ENCODE data around the gene AKNAD1. TPM values are rescaled to one million over a fixed set of nuclear protein-coding genes. Genes with fewer than 3 reads are reported as not detected.
"Not testable (repeated sequence)": the region's sequence is repeated elsewhere in the genome, so short reads cannot be mapped to it uniquely, and the experiment has no call there.

The AKNAD1 gene, protein sequence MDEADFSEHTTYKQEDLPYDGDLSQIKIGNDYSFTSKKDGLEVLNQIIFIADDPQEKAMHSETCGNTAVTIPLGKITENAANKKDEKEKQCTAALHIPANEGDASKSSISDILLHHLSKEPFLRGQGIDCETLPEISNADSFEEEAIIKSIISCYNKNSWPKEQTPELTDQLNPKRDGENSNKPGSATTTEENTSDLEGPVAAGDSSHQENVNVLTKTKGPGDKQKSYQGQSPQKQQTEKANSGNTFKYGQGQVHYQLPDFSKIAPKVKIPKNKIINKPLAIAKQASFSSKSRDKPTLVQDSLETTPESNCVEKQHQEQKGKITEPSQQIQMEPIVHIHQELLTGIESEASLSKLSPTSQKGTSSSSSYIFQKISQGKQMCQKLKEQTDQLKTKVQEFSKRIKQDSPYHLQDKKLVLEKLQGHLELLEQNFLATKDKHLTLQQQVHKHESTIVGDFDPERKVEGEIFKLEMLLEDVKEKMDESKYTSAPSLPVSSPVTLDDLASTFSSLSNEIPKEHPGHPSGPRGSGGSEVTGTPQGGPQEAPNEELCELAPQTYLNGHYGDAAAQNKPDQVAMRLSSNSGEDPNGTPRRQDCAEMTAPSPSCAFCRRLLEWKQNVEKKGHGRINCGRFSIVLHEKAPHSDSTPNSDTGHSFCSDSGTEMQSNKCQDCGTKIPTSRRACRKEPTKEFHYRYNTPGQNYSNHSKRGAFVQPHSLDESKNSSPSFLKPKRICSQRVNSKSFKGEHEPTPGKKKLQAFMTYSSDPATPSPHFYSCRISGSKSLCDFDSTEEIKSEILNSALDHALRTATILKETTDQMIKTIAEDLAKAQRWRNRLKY
- not detected in 2 replicates for total RNA-seq

DNA sequence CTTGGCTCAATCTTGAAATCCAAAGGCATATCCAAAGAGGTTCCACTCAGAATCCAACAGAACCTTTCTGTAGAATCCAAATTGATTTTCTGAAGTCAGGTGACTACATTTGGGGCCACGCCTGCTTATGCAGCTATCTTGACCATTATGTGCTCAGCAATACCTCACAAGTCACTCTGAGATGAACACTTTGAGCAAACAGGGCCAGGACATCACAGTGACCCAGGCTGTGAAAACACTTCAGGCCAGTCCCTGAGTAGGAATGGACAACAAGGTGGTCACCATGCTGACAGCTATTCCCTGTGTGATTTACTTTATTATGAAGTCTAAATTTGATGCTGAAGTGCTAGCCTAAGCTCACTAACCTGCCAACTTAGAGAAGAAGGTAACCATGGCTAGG, at the start of gene AKNAD1:
TSS of gene AKNAD1 (minus strand) at position 101 of the 400 bp plus-strand sequence. CDS start 4,430 bp downstream, outside the sequence.
- intact Hi-C loops (cut with micrococcal nuclease) = no loop called here
- Mint-ChIP-seq H3K27me3 (ENCODE audit: insufficient read depth) (peaks cover 20% of the 10 kb centered on the region), H3K36me3 (ENCODE audit: low read depth) (peaks cover 2% of the 10 kb centered on the region)

DNA sequence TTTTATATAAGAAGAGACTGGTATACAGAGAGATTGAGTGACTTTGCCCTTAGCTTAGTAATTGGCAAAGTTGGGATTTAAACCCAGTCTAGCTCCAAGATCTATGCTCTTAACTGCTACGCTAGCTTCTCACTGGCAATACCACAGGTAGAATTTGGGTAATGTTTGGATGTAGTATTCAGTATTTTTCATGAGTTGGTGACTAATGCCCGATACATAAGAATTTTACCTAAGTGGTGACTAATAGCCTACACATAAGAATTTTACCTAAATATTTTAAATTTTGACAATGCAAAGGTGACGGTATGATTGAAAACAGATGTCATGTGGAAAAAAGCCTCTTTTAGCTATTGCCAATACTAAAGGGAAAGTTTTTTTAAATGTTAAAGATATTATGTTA, 44.2 kb upstream of the AKNAD1 start:
- no peak for DNase-seq (ENCODE audit: low spot score)
- Mint-ChIP-seq H3K9me3 (no peaks in the 10 kb centered on the region), H3K27ac (no peak overlapping the region), H3K4me1 (ENCODE audit: low read depth) (no peaks in the 10 kb centered on the region), H3K4me3 (no peak overlapping the region), H3K27me3 (ENCODE audit: insufficient read depth) (no peaks in the 10 kb centered on the region), H3K36me3 (ENCODE audit: low read depth) (peaks cover 14% of the 10 kb centered on the region)
- intact Hi-C loops (cut with micrococcal nuclease) = no loop called here

More for the DNA sequence above, at the start of gene AKNAD1:
- no peaks in the 10 kb centered on the region for H3K9me3 Mint-ChIP-seq
- peaks cover 8% of the 10 kb centered on the region for H3K4me1 Mint-ChIP-seq (ENCODE audit: low read depth)
- DNase-seq (ENCODE audit: low spot score) = no peak
- H3K27ac Mint-ChIP-seq = no peak within 1 kb of the TSS
- no peak within 1 kb of the TSS for H3K4me3 Mint-ChIP-seq

DNA sequence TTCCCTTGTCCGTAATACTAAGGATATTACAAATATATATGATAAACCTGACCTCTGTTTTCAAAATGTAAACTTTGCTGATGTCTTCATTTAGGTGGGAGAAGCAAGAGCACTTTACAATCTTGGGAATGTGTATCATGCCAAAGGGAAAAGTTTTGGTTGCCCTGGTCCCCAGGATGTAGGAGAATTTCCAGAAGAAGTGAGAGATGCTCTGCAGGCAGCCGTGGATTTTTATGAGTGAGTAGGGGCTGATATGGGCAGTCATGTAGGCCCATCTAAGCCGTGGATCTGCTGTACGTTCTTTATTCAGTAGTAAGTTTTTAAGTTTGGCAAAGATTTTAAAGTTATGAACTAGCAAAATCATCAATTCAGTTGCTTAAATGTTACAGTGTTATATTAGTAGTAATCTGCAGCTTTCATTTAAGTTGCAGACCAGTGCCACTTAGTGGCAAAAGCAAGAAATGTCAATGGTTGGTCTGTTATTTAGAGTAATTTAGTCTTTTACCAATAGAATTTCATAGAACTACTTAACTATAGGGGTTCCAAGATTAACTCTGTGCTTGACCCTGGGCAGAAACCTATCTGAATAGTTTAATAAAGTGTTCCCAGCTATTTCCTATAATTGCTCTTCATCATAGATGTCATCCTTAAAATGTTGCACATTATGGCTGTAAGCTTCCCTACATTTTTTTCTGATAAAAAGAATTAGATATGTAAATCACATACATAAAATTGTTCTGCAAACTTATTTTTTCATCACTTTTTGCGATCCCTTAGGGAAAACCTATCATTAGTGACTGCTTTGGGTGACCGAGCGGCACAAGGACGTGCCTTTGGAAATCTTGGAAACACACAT, 41.2 kb upstream of the AKNAD1 start:
- no peak overlapping the region for H3K4me3 Mint-ChIP-seq
- DNase-seq (ENCODE audit: low spot score) = peak; percentile 10
- no peaks in the 10 kb centered on the region for H3K27me3 Mint-ChIP-seq (ENCODE audit: insufficient read depth)
- no peaks in the 10 kb centered on the region for H3K9me3 Mint-ChIP-seq
- intact Hi-C loops (cut with micrococcal nuclease) = loop anchor here (1.0 to 5.0 kb wide), 5 partner anchors 70 to 386 kb away; partner anchors contain the start of genes PRPF38B and STXBP3
- peaks cover 9% of the 10 kb centered on the region for H3K36me3 Mint-ChIP-seq (ENCODE audit: low read depth)
- H3K27ac Mint-ChIP-seq = no peak overlapping the region
- H3K4me1 Mint-ChIP-seq (ENCODE audit: low read depth) = no peaks in the 10 kb centered on the region

DNA sequence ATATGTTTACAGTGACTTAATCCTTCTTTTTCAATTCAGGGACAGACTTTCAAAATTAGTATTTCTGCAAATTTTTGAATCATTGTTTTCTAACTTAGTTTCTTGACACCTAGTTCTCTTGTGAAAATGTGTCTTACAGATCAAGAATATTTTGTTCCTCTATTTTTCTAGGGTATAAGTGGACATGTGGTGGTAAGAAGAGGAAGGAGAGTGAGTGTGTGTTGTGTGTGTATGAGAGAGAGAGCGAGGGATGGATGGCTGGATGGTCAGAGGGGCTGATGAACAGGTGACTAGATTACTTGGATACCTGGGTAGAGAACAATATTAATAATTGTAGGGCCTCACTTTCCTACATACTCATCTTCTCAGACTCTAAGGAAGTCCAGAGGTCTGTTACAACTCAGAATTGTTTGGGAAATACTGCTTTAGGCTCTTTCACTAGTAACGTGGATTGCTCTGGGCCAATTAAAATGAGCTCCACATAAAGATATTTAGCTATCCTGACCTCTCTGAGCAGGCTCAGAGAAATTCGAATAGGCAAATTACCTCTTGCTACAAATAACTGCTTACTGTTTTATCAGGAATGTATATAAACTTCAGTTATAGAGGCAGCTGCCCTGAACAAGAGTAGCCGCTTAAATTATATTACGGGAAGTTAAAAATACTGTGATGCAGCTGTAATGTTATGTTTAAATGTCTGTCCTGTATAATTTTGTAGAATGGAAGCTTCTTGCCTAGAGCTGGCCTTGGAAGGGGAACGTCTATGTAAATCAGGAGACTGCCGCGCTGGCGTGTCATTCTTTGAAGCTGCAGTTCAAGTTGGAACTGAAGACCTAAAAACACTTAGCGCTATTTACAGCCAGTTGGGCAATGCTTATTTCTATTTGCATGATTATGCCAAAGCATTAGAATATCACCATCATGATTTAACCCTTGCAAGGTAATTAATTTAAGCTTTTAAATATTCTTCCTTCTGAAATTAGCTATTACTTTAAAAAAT, 39.6 kb upstream of the AKNAD1 start:
- intact Hi-C loops (cut with micrococcal nuclease) = loop anchor here (5.0 kb wide), 3 partner anchors 204 to 384 kb away; partner anchors contain the start of gene PRPF38B

DNA sequence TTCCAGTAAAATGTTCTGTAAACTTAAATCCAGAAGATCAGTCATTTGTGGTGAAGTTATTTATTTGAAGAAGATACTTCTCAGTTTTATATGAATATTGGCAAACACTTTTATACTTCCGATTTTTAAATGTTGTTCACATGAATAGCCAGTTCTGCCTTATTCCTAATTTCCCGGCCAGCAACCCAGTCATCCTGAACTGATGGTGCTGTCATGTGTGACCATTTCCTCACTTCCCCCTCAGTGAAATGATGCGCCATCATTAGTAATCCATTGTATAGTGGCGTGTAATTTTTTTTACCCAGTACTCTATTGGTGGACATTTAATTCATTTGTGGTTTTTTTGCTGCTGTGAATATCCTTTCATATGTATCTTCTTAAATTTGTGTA, 36.2 kb upstream of the AKNAD1 start:
- Mint-ChIP-seq H3K27me3 (ENCODE audit: insufficient read depth) (no peaks in the 10 kb centered on the region), H3K4me3 (no peak overlapping the region), H3K4me1 (ENCODE audit: low read depth) (no peaks in the 10 kb centered on the region), H3K36me3 (ENCODE audit: low read depth) (peaks cover 11% of the 10 kb centered on the region), H3K27ac (no peak overlapping the region), H3K9me3 (no peaks in the 10 kb centered on the region)
- intact Hi-C loops (cut with micrococcal nuclease) = no loop called here
- DNase-seq (ENCODE audit: low spot score) = no peak

More for the DNA sequence above, 39.6 kb upstream of the AKNAD1 start:
- Mint-ChIP-seq H3K9me3 (no peaks in the 10 kb centered on the region), H3K36me3 (ENCODE audit: low read depth) (peaks cover 11% of the 10 kb centered on the region), H3K27me3 (ENCODE audit: insufficient read depth) (no peaks in the 10 kb centered on the region), H3K27ac (no peak overlapping the region), H3K4me1 (ENCODE audit: low read depth) (no peaks in the 10 kb centered on the region), H3K4me3 (no peak overlapping the region)
- no peak for DNase-seq (ENCODE audit: low spot score)

DNA sequence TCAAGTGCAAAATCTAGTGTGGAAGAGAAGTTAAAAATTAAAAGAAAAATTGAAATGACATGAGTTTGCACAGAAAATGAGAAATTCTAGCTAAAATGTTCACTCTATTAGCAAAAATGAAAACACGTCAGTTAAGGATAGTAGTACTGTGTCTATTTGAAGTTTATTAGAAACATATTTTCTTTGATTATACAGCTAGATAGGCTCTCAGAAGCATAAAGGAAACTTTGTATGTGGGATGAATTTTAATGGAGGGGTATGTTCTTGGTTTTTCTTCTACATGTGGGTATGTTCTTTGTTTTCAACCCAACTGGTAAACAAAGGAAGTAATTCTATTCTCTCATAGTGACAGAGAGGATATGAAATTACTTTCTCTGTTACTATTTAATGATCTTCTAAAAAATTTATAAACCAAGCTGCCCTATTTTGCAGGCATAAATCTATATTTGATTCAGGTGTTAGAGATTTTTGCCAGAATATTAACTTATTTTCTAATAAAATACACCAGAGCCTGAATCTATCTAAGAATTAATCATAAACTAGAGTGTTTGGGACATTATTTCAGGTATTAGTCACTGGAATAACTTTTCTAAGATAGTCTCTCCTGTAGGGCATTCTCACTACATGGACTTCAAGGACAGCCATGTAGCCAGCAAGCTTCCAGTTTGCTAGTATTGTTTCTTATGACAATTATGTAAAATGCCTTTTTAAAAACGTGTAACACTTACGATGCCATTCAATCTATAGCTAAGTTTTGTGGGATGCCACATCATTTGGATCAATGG, 35.7 kb upstream of the AKNAD1 start:
- intact Hi-C loops (cut with micrococcal nuclease) = no loop called here
- Mint-ChIP-seq H3K9me3 (no peaks in the 10 kb centered on the region), H3K27ac (no peak overlapping the region), H3K4me3 (no peak overlapping the region), H3K4me1 (ENCODE audit: low read depth) (no peaks in the 10 kb centered on the region), H3K36me3 (ENCODE audit: low read depth) (peaks cover 10% of the 10 kb centered on the region), H3K27me3 (ENCODE audit: insufficient read depth) (no peaks in the 10 kb centered on the region)
- no peak for DNase-seq (ENCODE audit: low spot score)

DNA sequence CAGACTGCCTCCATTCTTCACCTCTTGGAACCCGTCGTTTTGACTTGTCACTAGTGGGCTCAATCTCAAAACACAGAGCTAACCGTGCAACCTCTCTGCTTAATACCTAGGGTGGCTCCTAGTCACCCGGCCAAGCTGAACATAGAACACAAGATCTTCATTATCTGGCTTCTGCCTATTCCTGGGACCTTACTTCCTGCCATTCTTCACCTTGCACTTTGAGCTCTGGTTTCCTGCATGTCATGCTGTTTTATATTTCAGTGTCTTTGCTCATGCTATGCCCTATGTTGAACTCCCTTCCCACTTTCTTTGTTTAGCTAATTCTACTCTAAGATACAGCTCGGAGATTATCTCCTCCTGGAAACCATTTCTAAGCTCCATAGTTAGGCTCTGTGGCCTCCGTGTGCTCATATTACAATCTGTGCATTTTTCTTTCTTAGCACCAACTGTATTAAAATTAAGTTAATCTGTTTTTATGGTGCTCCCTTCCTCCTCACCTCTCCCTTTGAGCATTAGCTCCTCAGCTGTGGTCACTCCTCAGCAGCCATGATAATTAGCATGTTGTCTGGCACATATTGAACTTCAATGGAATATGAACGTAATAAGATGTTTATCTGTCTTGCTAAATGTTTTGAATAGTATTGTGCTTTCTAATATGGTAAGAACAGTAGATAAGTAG, 33.0 kb upstream of the AKNAD1 start:
- intact Hi-C loops (cut with micrococcal nuclease) = no loop called here
- DNase-seq (ENCODE audit: low spot score) = no peak
- Mint-ChIP-seq H3K36me3 (ENCODE audit: low read depth) (peaks cover 9% of the 10 kb centered on the region), H3K27ac (no peak overlapping the region), H3K27me3 (ENCODE audit: insufficient read depth) (no peaks in the 10 kb centered on the region), H3K4me1 (ENCODE audit: low read depth) (no peaks in the 10 kb centered on the region), H3K4me3 (no peak overlapping the region), H3K9me3 (no peaks in the 10 kb centered on the region)

DNA sequence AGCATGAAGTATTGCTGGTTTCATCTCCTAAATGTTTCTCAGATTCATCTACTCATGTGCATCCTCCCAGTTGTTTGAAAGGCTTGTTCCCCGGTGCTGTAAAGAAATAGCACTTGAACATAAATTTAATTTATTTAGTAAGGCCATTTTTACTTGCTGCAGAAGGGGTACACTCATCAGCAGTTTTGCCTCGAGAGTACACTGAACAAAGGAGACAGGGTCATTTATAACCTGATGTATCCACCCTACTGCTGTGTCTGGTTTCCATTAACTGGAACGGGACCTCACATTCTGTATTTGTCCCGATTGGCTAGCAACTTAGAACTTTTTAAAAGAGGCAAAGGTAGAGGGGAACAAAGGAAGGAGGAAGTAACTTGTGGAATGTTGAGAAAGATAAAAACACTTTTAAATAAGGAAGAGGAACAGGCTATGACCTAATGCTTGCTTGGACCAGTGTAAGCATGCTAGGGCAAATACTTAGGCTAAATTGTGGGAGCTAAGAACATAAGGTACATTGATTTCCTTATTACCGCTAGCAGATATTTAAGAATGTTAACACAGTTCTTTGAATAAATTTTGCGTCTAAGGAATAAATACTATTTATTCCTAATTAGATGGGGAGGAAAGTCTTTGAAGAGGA, 32.2 kb upstream of the AKNAD1 start:
- H3K9me3 Mint-ChIP-seq = not testable (repeated sequence)

DNA sequence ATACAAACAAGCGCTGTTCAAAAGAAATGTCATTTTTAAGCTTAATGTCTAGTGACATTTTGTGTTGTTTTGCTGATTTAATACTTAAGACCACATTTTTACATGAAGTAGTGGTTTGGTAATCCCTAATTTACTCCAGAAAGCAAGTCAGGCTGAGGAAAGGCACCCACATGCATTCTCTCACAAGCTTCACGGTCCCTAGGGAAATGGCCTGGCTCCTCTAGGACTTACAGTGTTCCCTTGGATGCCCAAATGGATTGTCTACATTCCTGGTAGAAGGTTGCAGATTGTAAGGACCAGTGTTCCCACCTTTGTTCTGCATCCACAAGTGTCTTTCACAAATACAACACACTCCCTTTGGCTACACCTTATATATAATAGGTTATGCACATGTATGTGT, 29.4 kb upstream of the AKNAD1 start:
- DNase-seq (ENCODE audit: low spot score) = no peak

More for the DNA sequence above, 32.2 kb upstream of the AKNAD1 start:
- H3K4me3 Mint-ChIP-seq; H3K4me1 Mint-ChIP-seq (ENCODE audit: low read depth); DNase-seq (ENCODE audit: low spot score); H3K27ac Mint-ChIP-seq; intact Hi-C loops (cut with micrococcal nuclease); H3K27me3 Mint-ChIP-seq (ENCODE audit: insufficient read depth): not testable (repeated sequence)
- H3K36me3 Mint-ChIP-seq (ENCODE audit: low read depth) = peaks cover 12% of the 10 kb centered on the region

DNA sequence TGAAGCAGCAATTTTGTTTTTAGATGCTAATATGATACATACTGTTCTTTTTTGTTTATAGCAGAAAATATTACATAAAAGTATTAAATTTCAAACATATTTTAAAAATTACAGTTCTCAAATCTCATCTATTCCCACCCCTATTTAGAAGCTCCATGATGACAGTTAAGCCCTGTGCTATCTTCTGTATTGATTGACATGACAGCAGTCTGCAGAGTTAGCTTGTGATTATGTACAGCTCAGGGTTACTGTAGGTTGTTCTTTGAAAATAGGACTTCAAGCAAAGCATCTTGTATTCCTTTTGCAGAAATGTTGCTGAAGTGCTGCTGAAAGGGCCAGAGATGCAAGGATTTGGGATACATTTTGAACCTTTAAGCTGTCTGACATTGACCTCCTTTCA, 28.1 kb upstream of the AKNAD1 start:
- DNase-seq (ENCODE audit: low spot score) = no peak
- Mint-ChIP-seq H3K27me3 (ENCODE audit: insufficient read depth) (no peaks in the 10 kb centered on the region), H3K4me3 (no peak overlapping the region), H3K36me3 (ENCODE audit: low read depth) (peaks cover 15% of the 10 kb centered on the region), H3K27ac (no peak overlapping the region), H3K9me3 (no peaks in the 10 kb centered on the region), H3K4me1 (ENCODE audit: low read depth) (peaks cover 12% of the 10 kb centered on the region)
- intact Hi-C loops (cut with micrococcal nuclease) = no loop called here

More for the DNA sequence above, 29.4 kb upstream of the AKNAD1 start:
- Mint-ChIP-seq H3K4me3 (no peak overlapping the region), H3K4me1 (ENCODE audit: low read depth) (peaks cover 2% of the 10 kb centered on the region), H3K27me3 (ENCODE audit: insufficient read depth) (no peaks in the 10 kb centered on the region), H3K36me3 (ENCODE audit: low read depth) (peaks cover 11% of the 10 kb centered on the region), H3K9me3 (no peaks in the 10 kb centered on the region), H3K27ac (no peak overlapping the region)
- intact Hi-C loops (cut with micrococcal nuclease) = no loop called here

All from activated T-helper 1 cell treated with anti-CD3 and anti-CD28 coated beads, Interleukin-12 subunit alpha, Interleukin-12 subunit beta, Interleukin-2, Interleukin-4 antibody, amounts not matched to agents 30 ng/mL and 10 ng/mL and 1 ng/mL, durations not matched to agents 14 hours and 24 hours and 36 hours (primary cell).